GM23338 (cell line): ENCODE data around the gene BARX1. TPM values are rescaled to one million over a fixed set of nuclear protein-coding genes. Genes with fewer than 3 reads are reported as not detected.

Experiments used
- ATAC-seq: fragments of 200-7000 bp; cut with Tn5 transposase; 3 replicates; pipeline ENCODE4 v1.9.1; 2020
- DNase-seq: peaks from one replicate; pipeline ENCODE4 v3.0.0-alpha.2; 2015; ENCODE audit warnings: low spot score
- H2AFZ ChIP-seq: fragments of 200-600 bp; sonication (generic); 2 replicates; pipeline ENCODE4 v1.8.0; 2016; ENCODE audit warnings: antibody characterized with exemption, mild to moderate bottlenecking, moderate library complexity
- H3F3A ChIP-seq: fragments of 200-600 bp; sonication (generic); replicated peaks from 2 replicates; pipeline ENCODE4 v1.8.0; 2017; ENCODE audit warnings: antibody characterized with exemption, mixed run types, low read depth
- H3K27ac ChIP-seq: fragments of 200-600 bp; sonication (generic); 2 replicates; pipeline ENCODE4 v1.6.1; 2016; ENCODE audit warnings: low read depth
- H3K27me3 ChIP-seq: fragments of 200-600 bp; sonication (generic); 2 replicates; pipeline ENCODE4 v1.8.0; 2016; ENCODE audit warnings: mild to moderate bottlenecking, mixed run types, moderate library complexity; ENCODE audit not compliant: insufficient read depth
- H3K36me3 ChIP-seq: fragments of 200-600 bp; sonication (generic); 2 replicates; pipeline ENCODE4 v1.8.0; 2016; ENCODE audit warnings: mild to moderate bottlenecking; ENCODE audit not compliant: insufficient read depth
- H3K4me1 ChIP-seq: fragments of 200-600 bp; sonication (generic); 2 replicates; pipeline ENCODE4 v1.8.0; 2016; ENCODE audit warnings: mild to moderate bottlenecking, moderate library complexity; ENCODE audit not compliant: insufficient read depth
- H3K4me2 ChIP-seq: fragments of 200-600 bp; sonication (generic); 2 replicates; pipeline ENCODE4 v1.7.1; 2017; ENCODE audit warnings: mixed run types
- H3K4me3 ChIP-seq: fragments of 200-600 bp; sonication (generic); 2 replicates; pipeline ENCODE4 v1.6.1; 2016; ENCODE audit warnings: mixed run types
- H3K79me2 ChIP-seq: fragments of 200-600 bp; sonication (generic); replicated peaks from 2 replicates; pipeline ENCODE4 v1.8.0; 2017; ENCODE audit warnings: mild to moderate bottlenecking; ENCODE audit not compliant: insufficient read depth
- H3K9me2 ChIP-seq: fragments of 200-600 bp; sonication (generic); 2 replicates; pipeline ENCODE4 v1.8.0; 2017; ENCODE audit not compliant: insufficient read depth
- H4K20me1 ChIP-seq: fragments of 200-600 bp; sonication (generic); replicated peaks from 2 replicates; pipeline ENCODE4 v1.8.0; 2017; ENCODE audit warnings: mild to moderate bottlenecking; ENCODE audit not compliant: insufficient read depth
- H3K27ac Mint-ChIP-seq: 2 replicates; pipeline ENCODE4 v1.8.0; 2020; ENCODE audit warnings: inconsistent platforms, mild to moderate bottlenecking, moderate library complexity, mixed read lengths
- H3K27me3 Mint-ChIP-seq: 3 replicates; pipeline ENCODE4 v1.8.0; 2022; ENCODE audit warnings: low read depth, mild to moderate bottlenecking, moderate library complexity, mixed read lengths, inconsistent platforms; ENCODE audit not compliant: insufficient read depth, poor library complexity
- H3K36me3 Mint-ChIP-seq: 3 replicates; pipeline ENCODE4 v1.8.0; 2021; ENCODE audit warnings: low read depth, mild to moderate bottlenecking, inconsistent platforms, moderate library complexity, mixed read lengths
- H3K4me1 Mint-ChIP-seq: 3 replicates; pipeline ENCODE4 v1.8.0; 2020; ENCODE audit warnings: mild to moderate bottlenecking, inconsistent platforms, mixed read lengths
- H3K4me3 Mint-ChIP-seq: 3 replicates; pipeline ENCODE4 v1.8.0; 2021; ENCODE audit warnings: moderate library complexity, mild to moderate bottlenecking, inconsistent platforms, mixed read lengths
- H3K9me3 Mint-ChIP-seq: 3 replicates; pipeline ENCODE4 v1.8.0; 2020; ENCODE audit warnings: moderate library complexity, mild to moderate bottlenecking, inconsistent platforms, mixed read lengths
- CREB1 ChIP-seq: fragments of 250-450 bp; sonication (Bioruptor Pico); IDR thresholded peaks from 2 replicates; pipeline ENCODE4 v1.5.0; 2020; ENCODE audit warnings: low read depth, mild to moderate bottlenecking, moderate library complexity
- CTCF ChIP-seq, 2 experiments: fragments of 200-600 bp in 1 of 2; sonication (generic) in 1 of 2; conservative IDR thresholded peaks; 2 replicates each; pipeline versions ENCODE4 v1.5.1 to v1.6.1; 2016 to 2017; ENCODE audit warnings: antibody characterized with exemption in 2 of 2, low read depth in 2 of 2, mild to moderate bottlenecking in 2 of 2, moderate library complexity in 1 of 2
- EZH2 ChIP-seq: fragments of 200-600 bp; sonication (generic); IDR thresholded peaks from one replicate; pipeline ENCODE4 v1.8.0; 2017; ENCODE audit warnings: antibody characterized with exemption, mild to moderate bottlenecking, low read depth; ENCODE audit not compliant: unreplicated experiment
- EZH2phosphoT487 ChIP-seq: fragments of 200-600 bp; sonication (generic); IDR thresholded peaks from one replicate; pipeline ENCODE4 v1.8.1; 2018; ENCODE audit warnings: antibody characterized with exemption; ENCODE audit not compliant: unreplicated experiment
- JUNB ChIP-seq: IDR thresholded peaks from one replicate; pipeline ENCODE4 v1.6.1; 2016; ENCODE audit warnings: antibody characterized with exemption; ENCODE audit not compliant: unreplicated experiment
- NANOG ChIP-seq: IDR thresholded peaks from 2 replicates; pipeline ENCODE4 v1.6.1; 2016; ENCODE audit warnings: antibody characterized with exemption, borderline replicate concordance
- POLR2AphosphoS5 ChIP-seq: IDR thresholded peaks from 2 replicates; pipeline ENCODE4 v1.6.1; 2016; ENCODE audit warnings: antibody characterized with exemption, low read depth
- STAT1 ChIP-seq: IDR thresholded peaks from one replicate; pipeline ENCODE4 v1.6.1; 2016; ENCODE audit warnings: antibody characterized with exemption; ENCODE audit not compliant: unreplicated experiment
- ZNF114 ChIP-seq: fragments of 250-450 bp; sonication (Bioruptor Pico); IDR thresholded peaks from 2 replicates; pipeline ENCODE4 v1.5.0; 2020; ENCODE audit warnings: mild to moderate bottlenecking, moderate library complexity
- ZNF331 ChIP-seq: fragments of 250-450 bp; sonication (Bioruptor Pico); IDR thresholded peaks from 2 replicates; pipeline ENCODE4 v1.5.0; 2020; ENCODE audit warnings: low read depth, mild to moderate bottlenecking, moderate library complexity
- ZNF462 ChIP-seq: fragments of 250-450 bp; sonication (Bioruptor Pico); IDR thresholded peaks from 2 replicates; pipeline ENCODE4 v1.5.0; 2020; ENCODE audit warnings: mild to moderate bottlenecking, moderate library complexity
- polyA plus RNA-seq: library from polyadenylated mRNA; unstranded; fragments of >200 nt; fragmentation: Nextera tagmentation; extraction: Ambion mirVana; gene quantifications from 2 replicates; pipeline ENCODE4 v1.2.1, GENCODE V29; 2016
- total RNA-seq: library from RNA; depleted of rRNA; stranded (reverse); fragments of >200 nt; shearing (Covaris generic); gene quantifications from 2 replicates; pipeline ENCODE4 v1.2.3, GENCODE V29; 2014
- TF ChIP-seq, protein P1 (sequence below): IDR thresholded peaks from 2 replicates; pipeline ENCODE4 v1.6.1; 2016; ENCODE audit warnings: antibody characterized with exemption
- TF ChIP-seq, protein P2 (sequence below): IDR thresholded peaks from one replicate; pipeline ENCODE4 v1.6.1; 2018; ENCODE audit warnings: antibody characterized with exemption; ENCODE audit not compliant: unreplicated experiment

Gene BARX1
- total and polyA plus RNA-seq, 2 experiments from 2014 or later: 0.87 to 1.6 TPM

DNA sequence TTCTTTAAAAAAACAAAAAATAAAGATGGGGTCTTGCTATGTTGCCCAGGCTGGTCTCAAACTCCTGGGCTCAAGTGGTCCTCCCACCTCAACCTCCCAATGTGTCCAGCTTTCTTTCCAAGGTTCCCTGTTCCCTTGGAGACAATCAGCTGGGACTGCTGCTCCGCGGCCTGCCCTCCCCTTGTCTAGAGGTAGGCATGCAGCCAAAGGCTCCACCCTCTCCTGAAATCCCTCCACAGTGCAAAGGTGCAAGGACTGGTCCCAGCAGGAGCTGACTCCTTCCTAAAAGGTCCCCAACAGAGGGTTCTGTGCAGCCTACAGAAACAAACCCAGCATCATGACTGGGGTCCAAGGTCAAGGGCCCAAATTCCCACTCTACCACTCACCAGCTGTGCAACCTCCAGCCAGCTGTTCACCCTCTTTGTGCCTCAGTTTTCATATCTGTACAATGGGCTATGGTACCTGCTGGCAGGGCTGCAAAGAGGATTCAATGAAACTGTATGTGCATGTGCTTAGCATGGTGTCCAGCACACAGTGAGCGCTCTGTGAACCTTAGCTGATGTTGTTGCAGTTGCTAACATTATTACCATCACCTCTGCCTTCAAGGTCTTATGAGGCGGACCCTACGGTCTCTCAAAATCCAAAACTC, 47.5 kb downstream of the BARX1 start:
- Histone ChIP-seq H3K27ac (no peak overlapping the region), H3K36me3 (no peaks in the 10 kb centered on the region), H3F3A (no peaks in the 10 kb centered on the region), H3K4me2 (no peak overlapping the region), H3K4me3 (no peak overlapping the region), H3K27me3 (no peaks in the 10 kb centered on the region), H4K20me1 (no peaks in the 10 kb centered on the region), H2AFZ (no peak overlapping the region), H3K4me1 (no peaks in the 10 kb centered on the region), H3K79me2 (no peaks in the 10 kb centered on the region), H3K9me2 (no peaks in the 10 kb centered on the region)
- Mint-ChIP-seq H3K9me3 (no peaks in the 10 kb centered on the region), H3K36me3 (no peaks in the 10 kb centered on the region), H3K27ac (no peak overlapping the region), H3K27me3 (peaks cover 18% of the 10 kb centered on the region), H3K4me1 (peaks cover 13% of the 10 kb centered on the region; the same call in 2 of the 3 replicates), H3K4me3 (no peak overlapping the region)
- TF ChIP-seq, protein P1, sequence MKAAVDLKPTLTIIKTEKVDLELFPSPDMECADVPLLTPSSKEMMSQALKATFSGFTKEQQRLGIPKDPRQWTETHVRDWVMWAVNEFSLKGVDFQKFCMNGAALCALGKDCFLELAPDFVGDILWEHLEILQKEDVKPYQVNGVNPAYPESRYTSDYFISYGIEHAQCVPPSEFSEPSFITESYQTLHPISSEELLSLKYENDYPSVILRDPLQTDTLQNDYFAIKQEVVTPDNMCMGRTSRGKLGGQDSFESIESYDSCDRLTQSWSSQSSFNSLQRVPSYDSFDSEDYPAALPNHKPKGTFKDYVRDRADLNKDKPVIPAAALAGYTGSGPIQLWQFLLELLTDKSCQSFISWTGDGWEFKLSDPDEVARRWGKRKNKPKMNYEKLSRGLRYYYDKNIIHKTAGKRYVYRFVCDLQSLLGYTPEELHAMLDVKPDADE: no peak
- no peak for TF ChIP-seq CREB1 (CRISPR knock-in tag)
- no peak for TF ChIP-seq NANOG
- TF ChIP-seq ZNF331 (CRISPR knock-in tag): no peak
- TF ChIP-seq POLR2AphosphoS5: no peak
- no peak for TF ChIP-seq ZNF462 (CRISPR knock-in tag)
- TF ChIP-seq JUNB: no peak
- no peak for TF ChIP-seq STAT1
- TF ChIP-seq EZH2phosphoT487: no peak
- TF ChIP-seq, protein P2, sequence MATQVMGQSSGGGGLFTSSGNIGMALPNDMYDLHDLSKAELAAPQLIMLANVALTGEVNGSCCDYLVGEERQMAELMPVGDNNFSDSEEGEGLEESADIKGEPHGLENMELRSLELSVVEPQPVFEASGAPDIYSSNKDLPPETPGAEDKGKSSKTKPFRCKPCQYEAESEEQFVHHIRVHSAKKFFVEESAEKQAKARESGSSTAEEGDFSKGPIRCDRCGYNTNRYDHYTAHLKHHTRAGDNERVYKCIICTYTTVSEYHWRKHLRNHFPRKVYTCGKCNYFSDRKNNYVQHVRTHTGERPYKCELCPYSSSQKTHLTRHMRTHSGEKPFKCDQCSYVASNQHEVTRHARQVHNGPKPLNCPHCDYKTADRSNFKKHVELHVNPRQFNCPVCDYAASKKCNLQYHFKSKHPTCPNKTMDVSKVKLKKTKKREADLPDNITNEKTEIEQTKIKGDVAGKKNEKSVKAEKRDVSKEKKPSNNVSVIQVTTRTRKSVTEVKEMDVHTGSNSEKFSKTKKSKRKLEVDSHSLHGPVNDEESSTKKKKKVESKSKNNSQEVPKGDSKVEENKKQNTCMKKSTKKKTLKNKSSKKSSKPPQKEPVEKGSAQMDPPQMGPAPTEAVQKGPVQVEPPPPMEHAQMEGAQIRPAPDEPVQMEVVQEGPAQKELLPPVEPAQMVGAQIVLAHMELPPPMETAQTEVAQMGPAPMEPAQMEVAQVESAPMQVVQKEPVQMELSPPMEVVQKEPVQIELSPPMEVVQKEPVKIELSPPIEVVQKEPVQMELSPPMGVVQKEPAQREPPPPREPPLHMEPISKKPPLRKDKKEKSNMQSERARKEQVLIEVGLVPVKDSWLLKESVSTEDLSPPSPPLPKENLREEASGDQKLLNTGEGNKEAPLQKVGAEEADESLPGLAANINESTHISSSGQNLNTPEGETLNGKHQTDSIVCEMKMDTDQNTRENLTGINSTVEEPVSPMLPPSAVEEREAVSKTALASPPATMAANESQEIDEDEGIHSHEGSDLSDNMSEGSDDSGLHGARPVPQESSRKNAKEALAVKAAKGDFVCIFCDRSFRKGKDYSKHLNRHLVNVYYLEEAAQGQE: no peak
- TF ChIP-seq EZH2: no peak
- no peak for TF ChIP-seq CTCF (conservative IDR thresholded peaks at IDR 0.05; ENCODE audit: low read depth in 2 of 2)
- no peak for TF ChIP-seq ZNF114 (CRISPR knock-in tag)
- ATAC-seq: no peak
- DNase-seq: no peak
